SK-N-MC (cell line): ENCODE data around the gene ALDH4A1.

Experiments
- DNase-seq: peaks from one replicate; pipeline ENCODE4 v3.0.0-alpha.2; 2011; ENCODE audit warnings: low read depth, low spot score
- H3K27ac ChIP-seq: fragments of 200-600 bp; sonication (generic); 2 replicates; pipeline ENCODE4 v1.5.1; 2016; ENCODE audit warnings: mixed run types
- H3K36me3 ChIP-seq: fragments of 200-600 bp; sonication (generic); 2 replicates; pipeline ENCODE4 v1.6.1; 2017; ENCODE audit warnings: antibody characterized with exemption, low read length, mixed read lengths; ENCODE audit not compliant: insufficient read depth
- H3K4me3 ChIP-seq: fragments of 200-600 bp; sonication (generic); 2 replicates; pipeline ENCODE4 v1.5.1; 2016
- H3K9ac ChIP-seq: fragments of 200-600 bp; sonication (generic); 2 replicates; pipeline ENCODE4 v1.8.0; 2017; ENCODE audit warnings: mixed run types, mixed read lengths; ENCODE audit not compliant: insufficient read length
- H3K9me3 ChIP-seq: fragments of 200-600 bp; sonication (generic); 2 replicates; pipeline ENCODE4 v1.6.1; 2017; ENCODE audit warnings: low read depth, mild to moderate bottlenecking, antibody characterized with exemption, low read length, moderate library complexity, mixed read lengths
- EZH2 ChIP-seq: fragments of 200-600 bp; sonication (generic); IDR thresholded peaks from one replicate; pipeline ENCODE4 v1.6.1; 2017; ENCODE audit warnings: antibody characterized with exemption
- FOXP2 ChIP-seq: optimal IDR thresholded peaks from 2 replicates; pipeline ENCODE3; 2011; ENCODE audit warnings: mild to moderate bottlenecking, moderate library complexity; ENCODE audit not compliant: insufficient read depth; ENCODE audit errors: extremely low read length, control extremely low read depth
- POLR2AphosphoS5 ChIP-seq: IDR thresholded peaks from 2 replicates; pipeline ENCODE4 v1.6.1; 2012; ENCODE audit warnings: mild to moderate bottlenecking, low read depth, low read length, borderline replicate concordance

ALDH4A1 gene

GRCh38 chr1:18936471-18936813 is 34.1 kb upstream of the ALDH4A1 start:
- DNase-seq: no peak
- H3K36me3 ChIP-seq: no peaks in the 10 kb centered on the region
- TF ChIP-seq FOXP2: no peak
- H3K4me3 ChIP-seq: no peak overlapping the region
- H3K9me3 ChIP-seq: no peaks in the 10 kb centered on the region
- no peak overlapping the region for H3K27ac ChIP-seq
- no peak overlapping the region for H3K9ac ChIP-seq

GRCh38 chr1:18934205-18935000 is 32.0 kb upstream of the ALDH4A1 start:
- no peak for TF ChIP-seq POLR2AphosphoS5
- no peak for TF ChIP-seq FOXP2
- TF ChIP-seq EZH2: no peak
- no peak for DNase-seq
- no peak overlapping the region for H3K27ac ChIP-seq

GRCh38 chr1:18932879-18933278 is 30.5 kb upstream of the ALDH4A1 start:
- Histone ChIP-seq H3K9ac (no peak overlapping the region), H3K9me3 (no peaks in the 10 kb centered on the region), H3K27ac (no peak overlapping the region), H3K4me3 (no peak overlapping the region), H3K36me3 (no peaks in the 10 kb centered on the region)
- TF ChIP-seq EZH2: no peak
- no peak for TF ChIP-seq FOXP2
- no peak for TF ChIP-seq POLR2AphosphoS5
- DNase-seq: no peak

More at GRCh38 chr1:18934205-18935000, 32.0 kb upstream of the ALDH4A1 start:
- Histone ChIP-seq H3K36me3 (no peaks in the 10 kb centered on the region), H3K9ac (no peak overlapping the region), H3K9me3 (no peaks in the 10 kb centered on the region), H3K4me3 (no peak overlapping the region)

GRCh38 chr1:18932387-18932786 is 30.0 kb upstream of the ALDH4A1 start:
- H3K4me3 ChIP-seq: no peak overlapping the region
- H3K9ac ChIP-seq: no peak overlapping the region
- no peaks in the 10 kb centered on the region for H3K36me3 ChIP-seq
- no peak for DNase-seq
- TF ChIP-seq FOXP2 (no peak), EZH2 (no peak), POLR2AphosphoS5 (no peak)
- no peak overlapping the region for H3K27ac ChIP-seq
- H3K9me3 ChIP-seq: no peaks in the 10 kb centered on the region

GRCh38 chr1:18931730-18932129 is 29.4 kb upstream of the ALDH4A1 start:
- H3K4me3 ChIP-seq: no peak overlapping the region
- no peaks in the 10 kb centered on the region for H3K36me3 ChIP-seq
- no peak overlapping the region for H3K9ac ChIP-seq
- DNase-seq: no peak
- no peaks in the 10 kb centered on the region for H3K9me3 ChIP-seq
- H3K27ac ChIP-seq: no peak overlapping the region
- no peak for TF ChIP-seq FOXP2
- no peak for TF ChIP-seq EZH2
- TF ChIP-seq POLR2AphosphoS5: no peak

GRCh38 chr1:18929686-18930085 is 27.3 kb upstream of the ALDH4A1 start:
- no peak for TF ChIP-seq FOXP2
- TF ChIP-seq POLR2AphosphoS5: no peak
- no peak for TF ChIP-seq EZH2
- no peak for DNase-seq
- Histone ChIP-seq H3K27ac (no peak overlapping the region), H3K9ac (no peak overlapping the region), H3K9me3 (no peaks in the 10 kb centered on the region), H3K36me3 (no peaks in the 10 kb centered on the region), H3K4me3 (no peak overlapping the region)

- H3K4me3 ChIP-seq: no peak overlapping the region
- no peak for DNase-seq
- TF ChIP-seq EZH2 (no peak), FOXP2 (no peak)
- H3K36me3 ChIP-seq: no peaks in the 10 kb centered on the region
- no peaks in the 10 kb centered on the region for H3K9me3 ChIP-seq
- H3K27ac ChIP-seq: no peak overlapping the region
- no peak overlapping the region for H3K9ac ChIP-seq
These were observed 26.6 kb upstream of the ALDH4A1 start for GRCh38 chr1:18928985-18929384.

- TF ChIP-seq FOXP2 (no peak), EZH2 (no peak), POLR2AphosphoS5 (no peak)
- no peaks in the 10 kb centered on the region for H3K36me3 ChIP-seq
- H3K27ac ChIP-seq: peak overlapping the region; percentile 83; the same call in 1 of the 2 replicates
These were observed 26.1 kb upstream of the ALDH4A1 start for GRCh38 chr1:18928406-18928805.

More at GRCh38 chr1:18928406-18928805, 26.1 kb upstream of the ALDH4A1 start:
- no peak for DNase-seq
- Histone ChIP-seq H3K9me3 (no peaks in the 10 kb centered on the region), H3K4me3 (no peak overlapping the region), H3K9ac (no peak overlapping the region)
